Thymus (tissue), 11 donors: ENCODE measurements around the gene SOCS3. TPM values are rescaled to one million over a fixed set of nuclear protein-coding genes. Genes with fewer than 3 reads are reported as not detected.

Experiments
- DNase-seq, 9 donors: peaks; one replicate each; pipeline ENCODE4 v3.0.0-alpha.2; 2013; ENCODE audit warnings: low spot score in 9 of 9, low read depth in 6 of 9, missing footprints in 1 of 9
- H3K27ac ChIP-seq, 2 donors: one replicate each; pipeline ENCODE4 v1.5.1; 2013; ENCODE audit warnings: control low read depth in 1 of 2, low read depth in 1 of 2, low read length in 1 of 2, mild to moderate bottlenecking in 1 of 2, moderate library complexity in 1 of 2
- H3K27me3 ChIP-seq, 2 donors: one replicate each; pipeline ENCODE4 v1.5.1; 2013; ENCODE audit warnings: low read length in 1 of 2; ENCODE audit not compliant: control insufficient read depth in 2 of 2, insufficient read depth in 1 of 2
- H3K36me3 ChIP-seq, 2 donors: one replicate each; pipeline ENCODE4 v1.5.1; 2013; ENCODE audit warnings: low read length in 1 of 2, mild to moderate bottlenecking in 1 of 2, moderate library complexity in 1 of 2; ENCODE audit not compliant: control insufficient read depth in 2 of 2, insufficient read depth in 2 of 2
- H3K4me1 ChIP-seq, 2 donors: one replicate each; pipeline ENCODE4 v1.5.1; 2013; ENCODE audit warnings: low read length in 2 of 2; ENCODE audit not compliant: control insufficient read depth in 2 of 2, insufficient read depth in 2 of 2
- H3K4me3 ChIP-seq, 2 donors: one replicate each; pipeline ENCODE4 v1.5.1; 2013; ENCODE audit warnings: low read length in 2 of 2, control low read depth in 1 of 2, mild to moderate bottlenecking in 1 of 2
- H3K9me3 ChIP-seq, 2 donors: one replicate each; pipeline ENCODE4 v1.5.1; 2013; ENCODE audit warnings: low read length in 1 of 2, mild to moderate bottlenecking in 1 of 2; ENCODE audit not compliant: control insufficient read depth in 2 of 2, insufficient read depth in 1 of 2
- WGBS: extraction: QIAGEN DNeasy Blood & Tissue Kit; methylation state at CpG from one replicate; pipeline ENCODE4 v1.1.7; 2013; 5-methylcytosine and 5-hydroxymethylcytosine counted together
- polyA plus RNA-seq: library from polyadenylated mRNA; stranded (reverse); fragments of 200-250 nt; gene quantifications from one replicate; pipeline ENCODE4 v1.2.3, GENCODE V29; 2013
- total RNA-seq: library from RNA; stranded (reverse); fragments of 120-200 nt; gene quantifications from one replicate; pipeline ENCODE4 v1.2.4, GENCODE V29; 2013
- donor health status: healthy.

The SOCS3 gene
- total and polyA plus RNA-seq, 2 donors: 59.5 to 126 TPM

DNA sequence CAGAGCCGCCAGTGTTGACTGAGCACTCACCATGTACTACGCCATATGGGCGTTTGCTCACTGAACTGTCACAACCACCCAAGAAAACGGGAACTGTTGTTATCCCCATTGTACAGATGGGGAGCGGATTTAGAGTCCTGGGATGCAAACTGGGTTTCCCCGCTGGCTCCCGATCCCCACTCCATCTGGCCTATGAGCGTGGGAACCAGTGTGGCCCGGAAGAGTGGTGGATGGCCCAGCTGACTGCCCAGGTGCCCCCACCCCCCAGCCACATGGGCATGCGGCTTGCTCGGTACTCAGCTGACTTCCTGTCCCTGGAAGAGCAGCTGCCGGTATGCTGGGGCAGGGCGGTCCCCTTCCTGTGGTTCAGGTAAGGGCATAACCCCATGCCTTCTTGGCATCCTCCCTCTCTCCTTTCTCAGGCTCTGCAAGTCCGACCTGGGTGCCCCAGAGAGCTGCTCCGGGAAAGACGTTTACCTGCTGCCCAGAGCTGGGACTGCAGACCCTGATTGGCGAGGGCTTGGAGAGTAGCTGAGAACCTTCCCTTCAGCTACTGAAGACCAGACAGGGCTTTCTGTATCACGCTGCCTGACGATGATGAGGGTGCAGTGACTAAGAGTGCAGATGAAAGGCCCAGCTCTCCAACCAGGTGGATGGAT is 16.2 kb downstream of the SOCS3 start:
- DNase-seq: peak in 6 of 9 donors; percentile 61 to 90 (median 76)
- 7% methylated on average over 19 of the region's 19 CpGs for WGBS
- H3K27ac ChIP-seq: peak overlapping the region; percentile 78 to 87
- H3K4me3 ChIP-seq: no peak overlapping the region
- H3K9me3 ChIP-seq: peaks cover 0 to 8% of the 10 kb centered on the region in 2 donors
- H3K4me1 ChIP-seq: peaks cover 33 to 65% of the 10 kb centered on the region in 2 donors
- H3K27me3 ChIP-seq: peaks cover 11 to 38% of the 10 kb centered on the region in 2 donors
- H3K36me3 ChIP-seq: no peaks in the 10 kb centered on the region

GRCh38 chr17:78343187-78343542 is 16.7 kb downstream of the SOCS3 start:
- WGBS: 20% methylated on average over 5 of the region's 5 CpGs
- Histone ChIP-seq H3K27me3 (peaks cover 11 to 38% of the 10 kb centered on the region in 2 donors), H3K9me3 (peaks cover 0 to 8% of the 10 kb centered on the region in 2 donors), H3K27ac (peak overlapping the region; percentile 78 to 87), H3K4me3 (no peak overlapping the region), H3K36me3 (no peaks in the 10 kb centered on the region), H3K4me1 (peaks cover 33 to 65% of the 10 kb centered on the region in 2 donors)
- no peak for DNase-seq

- peaks cover 0 to 8% of the 10 kb centered on the region in 2 donors for H3K9me3 ChIP-seq
- no peaks in the 10 kb centered on the region for H3K36me3 ChIP-seq
- WGBS: 67% methylated on average over 26 of the region's 26 CpGs
- H3K27ac ChIP-seq: peak overlapping the region; percentile 78 to 87
- peaks cover 11 to 40% of the 10 kb centered on the region in 2 donors for H3K27me3 ChIP-seq
- no peak for DNase-seq
- no peak overlapping the region for H3K4me3 ChIP-seq
- H3K4me1 ChIP-seq: peaks cover 33 to 60% of the 10 kb centered on the region in 2 donors
These were observed 17.3 kb downstream of the SOCS3 start for GRCh38 chr17:78342449-78343186.

- Histone ChIP-seq H3K27me3 (peaks cover 11 to 45% of the 10 kb centered on the region in 2 donors), H3K9me3 (peaks cover 0 to 8% of the 10 kb centered on the region in 2 donors), H3K27ac (peak overlapping the region in 1 of 2 donors; percentile 68), H3K4me1 (peaks cover 33 to 56% of the 10 kb centered on the region in 2 donors), H3K36me3 (no peaks in the 10 kb centered on the region), H3K4me3 (peak overlapping the region in 1 of 2 donors; percentile 44)
- WGBS: 12% methylated on average over 95 of the region's 95 CpGs
- DNase-seq: no peak
These were observed 18.1 kb downstream of the SOCS3 start for GRCh38 chr17:78341559-78342448.

DNA sequence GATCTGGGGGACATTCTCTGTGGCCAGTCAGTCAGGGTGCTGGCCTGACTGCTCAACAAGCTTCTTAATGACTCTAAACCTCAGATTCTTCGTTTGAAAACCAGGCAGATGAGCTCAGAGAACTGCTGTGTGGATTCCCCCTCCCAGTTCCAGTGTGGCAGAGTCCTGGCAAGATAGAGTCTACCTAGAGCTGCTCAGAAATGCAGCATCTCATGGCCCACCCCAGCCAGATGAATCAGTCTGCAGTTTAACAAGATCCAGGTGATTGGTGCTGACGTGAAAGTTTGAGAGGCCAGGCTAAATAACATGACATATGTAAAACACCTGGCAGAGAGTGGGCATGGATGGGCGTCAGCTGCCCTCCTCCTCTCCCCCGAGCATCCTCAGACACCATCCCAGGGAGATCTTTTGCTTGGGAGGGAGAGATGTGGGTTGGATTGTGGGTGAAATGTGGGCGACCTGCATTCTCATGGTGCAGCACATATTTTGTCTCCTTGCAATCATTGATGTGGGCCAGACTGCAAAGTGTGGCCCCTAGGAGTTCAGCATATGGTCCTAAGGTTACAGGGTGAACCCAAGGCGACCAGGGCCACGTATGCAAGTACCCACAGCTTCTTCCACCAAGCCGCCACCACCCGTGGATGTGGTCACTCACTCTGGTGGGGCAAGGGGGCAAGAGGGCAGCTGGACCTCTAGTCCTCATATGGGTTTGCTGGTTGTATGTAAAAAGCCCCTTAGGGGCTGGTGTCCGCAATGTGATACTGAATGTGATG is 19.5 kb downstream of the SOCS3 start:
- Histone ChIP-seq H3K27me3 (peaks cover 11 to 42% of the 10 kb centered on the region in 2 donors), H3K4me1 (peaks cover 33 to 50% of the 10 kb centered on the region in 2 donors), H3K4me3 (no peak overlapping the region), H3K36me3 (no peaks in the 10 kb centered on the region), H3K9me3 (peaks cover 0 to 8% of the 10 kb centered on the region in 2 donors), H3K27ac (no peak overlapping the region)
- DNase-seq: no peak
- WGBS: 88% methylated on average over 10 of the region's 10 CpGs

DNA sequence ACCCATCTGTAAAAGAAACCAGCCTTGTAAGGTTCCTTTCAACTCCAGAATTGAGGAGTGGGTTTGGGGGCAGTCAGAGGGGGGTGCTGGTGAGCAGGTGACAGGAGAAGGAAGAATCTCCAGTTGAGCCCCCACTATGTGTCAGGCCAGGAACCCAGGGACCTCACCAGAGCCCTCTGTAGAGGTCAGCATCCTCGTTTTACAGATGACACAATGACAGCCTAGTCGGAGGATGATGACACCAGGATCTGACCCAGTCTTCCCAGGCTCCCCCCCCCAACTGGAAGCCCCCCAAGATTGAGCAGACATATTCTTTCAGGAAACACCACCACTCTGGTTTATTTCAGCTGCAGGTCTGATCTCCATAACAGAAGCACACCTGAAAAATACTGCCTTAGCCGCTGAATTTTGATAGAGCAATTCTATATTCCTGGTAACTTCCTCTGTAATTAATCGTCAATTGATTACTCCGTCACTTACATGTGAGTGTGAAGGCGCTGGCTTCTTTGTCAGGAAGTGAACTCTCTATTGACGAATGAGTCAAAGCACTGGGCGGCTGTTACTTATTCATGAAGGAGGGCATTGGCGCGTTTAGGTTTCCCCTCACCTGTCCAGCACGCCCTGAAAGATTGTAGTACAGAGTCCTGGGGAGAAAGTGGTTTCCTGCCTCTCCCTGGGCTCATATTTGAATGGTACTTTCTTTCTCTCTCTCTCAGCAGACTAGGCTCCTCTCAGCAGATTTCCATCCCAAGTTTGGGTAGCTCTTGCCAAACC is 21.2 kb downstream of the SOCS3 start:
- H3K4me1 ChIP-seq: peaks cover 24 to 33% of the 10 kb centered on the region in 2 donors
- H3K27ac ChIP-seq: no peak overlapping the region
- 78% methylated on average over 11 of the region's 11 CpGs for WGBS
- no peaks in the 10 kb centered on the region for H3K36me3 ChIP-seq
- H3K9me3 ChIP-seq: peaks cover 0 to 8% of the 10 kb centered on the region in 2 donors
- no peak overlapping the region for H3K4me3 ChIP-seq
- DNase-seq: no peak
- H3K27me3 ChIP-seq: peaks cover 11 to 42% of the 10 kb centered on the region in 2 donors

DNA sequence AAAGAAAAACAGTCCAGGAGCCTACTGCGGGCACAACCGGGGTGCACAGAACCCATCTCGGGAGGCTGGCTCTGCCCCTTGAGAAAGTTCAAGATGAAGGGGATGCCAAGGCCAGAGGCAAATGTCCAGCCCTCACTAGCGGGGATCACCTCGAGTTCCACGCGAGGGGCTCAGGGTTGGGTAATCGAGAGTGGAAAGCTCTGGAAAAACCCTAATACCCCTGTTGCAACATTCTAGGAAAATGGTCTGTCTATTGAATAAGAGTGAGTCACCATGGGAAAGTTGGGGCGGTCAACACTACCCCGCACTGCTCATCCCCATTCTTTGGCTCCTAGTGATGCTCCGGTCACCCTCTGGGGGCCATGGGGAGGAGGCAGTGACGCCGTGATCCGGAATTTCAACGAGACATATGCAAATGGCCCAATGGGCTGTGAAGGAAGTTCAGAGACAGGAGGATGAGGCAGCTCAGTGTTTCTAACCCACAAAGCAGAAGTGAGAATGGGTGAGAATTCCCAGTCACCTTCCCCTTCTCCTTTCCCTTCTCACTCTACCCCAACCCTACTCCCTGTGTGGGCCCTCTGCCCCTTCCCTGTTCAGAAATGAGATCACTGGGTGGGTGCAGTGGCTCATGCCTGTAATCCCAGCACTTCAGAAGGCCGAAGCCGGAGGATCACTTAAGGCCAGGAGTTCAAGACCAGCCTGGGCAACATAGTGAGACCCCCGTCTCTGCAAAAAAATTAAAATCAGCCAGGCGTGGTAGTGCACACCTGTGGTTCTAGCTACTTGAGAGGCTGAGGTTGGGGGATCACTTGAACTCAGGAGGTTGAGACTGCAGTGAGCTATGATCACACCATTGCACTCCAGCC is 22.4 kb downstream of the SOCS3 start:
- no peak for DNase-seq
- Histone ChIP-seq H3K27me3 (peaks cover 11 to 34% of the 10 kb centered on the region in 2 donors), H3K9me3 (peaks cover 0 to 5% of the 10 kb centered on the region in 2 donors), H3K27ac (no peak overlapping the region), H3K4me3 (no peak overlapping the region), H3K4me1 (peaks cover 15 to 30% of the 10 kb centered on the region in 2 donors), H3K36me3 (no peaks in the 10 kb centered on the region)
- 94% methylated on average over 19 of the region's 19 CpGs for WGBS
